Measurements from ENCODE around the gene ARID1B. TPM values are rescaled to one million over a fixed set of nuclear protein-coding genes. Genes with fewer than 3 reads are reported as not detected.
"Not testable (repeated sequence)": the region's sequence is repeated elsewhere in the genome, so short reads cannot be mapped to it uniquely, and the experiment has no call there.

The ARID1B gene
- total and polyA plus RNA-seq, 9 of the 15 experiments (the other 6 are each of a cell fraction or from before 2014, with no cell fraction given) = 12.5 to 50.5 (median 25.8) TPM

DNA sequence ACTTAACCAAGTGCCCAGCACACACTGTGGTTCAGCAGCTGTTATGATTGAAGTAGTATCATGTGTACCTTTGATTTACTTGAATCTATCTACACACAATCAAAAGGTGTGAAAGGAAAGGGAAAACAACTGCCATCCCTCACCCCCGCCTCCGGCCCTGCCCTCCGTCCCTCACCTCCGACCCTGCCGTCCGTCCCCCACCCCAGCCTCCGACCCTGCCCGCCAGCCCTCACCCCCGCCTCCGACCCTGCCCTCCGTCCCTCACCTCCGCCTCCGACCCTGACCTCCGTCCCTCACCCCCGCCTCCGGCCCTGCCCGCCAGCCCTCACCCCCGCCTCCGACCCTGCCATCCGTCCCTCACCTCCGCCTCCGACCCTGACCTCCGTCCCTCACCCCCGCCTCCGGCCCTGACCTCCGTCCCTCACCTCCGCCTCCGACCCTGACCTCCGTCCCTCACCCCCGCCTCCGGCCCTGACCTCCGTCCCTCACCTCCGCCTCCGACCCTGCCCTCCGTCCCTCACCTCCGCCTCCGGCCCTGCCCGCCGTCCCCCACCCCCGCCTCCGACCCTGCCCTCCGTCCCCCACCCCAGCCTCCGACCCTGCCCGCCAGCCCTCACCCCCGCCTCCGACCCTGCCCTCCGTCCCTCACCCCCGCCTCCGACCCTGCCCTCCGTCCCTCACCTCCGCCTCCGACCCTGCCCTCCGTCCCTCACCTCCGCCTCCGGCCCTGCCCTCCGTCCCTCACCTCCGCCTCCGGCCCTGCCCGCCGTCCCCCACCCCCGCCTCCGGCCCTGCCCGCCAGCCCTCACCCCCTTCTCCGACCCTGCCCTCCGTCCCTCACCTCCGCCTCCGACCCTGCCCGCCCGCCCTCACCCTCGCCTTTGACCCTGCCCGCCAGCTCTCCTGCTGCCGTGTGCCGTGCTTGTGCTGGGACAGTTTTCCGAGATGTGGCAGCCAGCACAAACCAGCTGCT, 370.2 kb downstream of the ARID1B start:
- H3K36me3 ChIP-seq (ENCODE audit: control insufficient read depth, insufficient read depth, low read length) = peaks cover 30% of the 10 kb centered on the region; the same call in 2 of the 3 replicates
- ATAC-seq; H3K4me3 ChIP-seq; in situ Hi-C loops (cut with MboI); H3K9me3 ChIP-seq (replicated peaks; ENCODE audit: control insufficient read depth, insufficient read depth, low read depth, low read length); BruUV-seq (replicated peaks); H2AFZ ChIP-seq (ENCODE audit: low read depth, low read length); H4K20me1 ChIP-seq (replicated peaks; ENCODE audit: control insufficient read depth, insufficient read depth, low read length); FAIRE-seq; CTCF ChIA-PET (ENCODE audit: low intra/inter-chr PET ratio); H3K4me2 ChIP-seq (ENCODE audit: insufficient read depth, low read length); H3K9me1 ChIP-seq (ENCODE audit: control insufficient read depth, insufficient read depth, low read length); DNase-seq (ENCODE audit: extremely low read depth in 1 of 4, low spot score in 3 of 4); H3K27me3 ChIP-seq (ENCODE audit: control insufficient read depth in 2 of 2, insufficient read depth in 2 of 2, low read length in 2 of 2); H3K27ac ChIP-seq (ENCODE audit: extremely low read depth, low read depth, low read length); H3K4me1 ChIP-seq (replicated peaks in 1 of 2; ENCODE audit: control insufficient read depth in 2 of 2, insufficient read depth in 2 of 2, low read length in 2 of 2); H3K79me2 ChIP-seq (ENCODE audit: control insufficient read depth, insufficient read depth, low read length); intact Hi-C loops (cut with micrococcal nuclease); H3K9ac ChIP-seq (ENCODE audit: insufficient read depth in 1 of 2, low read depth in 2 of 2, low read length in 2 of 2): not testable (repeated sequence)
- WGBS (ENCODE audit: insufficient coverage, low coverage, missing lambda C conversion rate) = 92% methylated on average over 20 of the region's 74 CpGs
- POLR2A ChIA-PET = interaction anchor here (0.7 to 1.2 kb wide), 2 partner anchors 9 to 39 kb away, joined by 3 read pairs; no protein-coding TSS in a partner anchor

DNA sequence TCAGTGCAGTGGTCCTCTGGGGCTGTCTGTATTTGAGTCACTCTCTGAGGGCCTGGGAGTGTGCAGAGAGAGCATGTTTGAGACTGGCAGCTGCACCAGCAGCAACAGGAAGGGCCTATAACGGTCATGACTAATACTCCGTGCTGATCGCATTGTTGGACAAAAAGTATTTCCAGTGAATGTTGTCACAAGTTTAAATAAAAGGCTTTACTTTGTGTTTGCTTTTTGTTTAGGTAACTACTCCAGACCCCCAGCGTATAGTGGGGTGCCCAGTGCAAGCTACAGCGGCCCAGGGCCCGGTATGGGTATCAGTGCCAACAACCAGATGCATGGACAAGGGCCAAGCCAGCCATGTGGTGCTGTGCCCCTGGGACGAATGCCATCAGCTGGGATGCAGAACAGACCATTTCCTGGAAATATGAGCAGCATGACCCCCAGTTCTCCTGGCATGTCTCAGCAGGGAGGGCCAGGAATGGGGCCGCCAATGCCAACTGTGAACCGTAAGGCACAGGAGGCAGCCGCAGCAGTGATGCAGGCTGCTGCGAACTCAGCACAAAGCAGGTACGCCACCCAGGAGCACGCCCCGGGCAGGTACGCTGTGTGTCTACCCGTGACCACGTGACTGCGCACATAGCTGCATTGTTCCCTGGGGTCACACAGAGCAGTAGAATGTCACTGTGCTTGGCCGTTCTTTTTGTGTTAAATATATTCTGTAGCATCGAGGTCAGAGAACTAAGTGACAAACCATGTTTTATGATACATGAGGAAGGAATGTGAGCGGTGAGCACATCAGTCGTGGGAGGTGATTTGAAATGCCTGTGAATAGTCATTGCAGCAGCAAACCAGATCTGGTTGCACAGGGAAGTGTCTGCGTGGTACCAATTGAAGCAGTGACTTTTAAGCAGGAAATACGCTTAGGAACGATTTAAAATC, 371.5 kb downstream of the ARID1B start:
- FAIRE-seq (no peak), DNase-seq (ENCODE audit: extremely low read depth in 1 of 4, low spot score in 3 of 4) (no peak), ATAC-seq (no peak)
- BruUV-seq (replicated peaks) = no TSS peak
- H3K27ac ChIP-seq (ENCODE audit: extremely low read depth, low read depth, low read length) = no peak overlapping the region
- ChIA-PET CTCF (ENCODE audit: low intra/inter-chr PET ratio) (no interaction called here), POLR2A (no interaction called here)
- 92% methylated on average over 25 of the region's 25 CpGs for WGBS (ENCODE audit: insufficient coverage, low coverage, missing lambda C conversion rate)
- H3K27me3 ChIP-seq (ENCODE audit: control insufficient read depth in 2 of 2, insufficient read depth in 2 of 2, low read length in 2 of 2) = no peaks in the 10 kb centered on the region
- in situ Hi-C loops (cut with MboI) = no loop called here
- intact Hi-C loops (cut with micrococcal nuclease) = no loop called here
- H3K9ac ChIP-seq (ENCODE audit: insufficient read depth in 1 of 2, low read depth in 2 of 2, low read length in 2 of 2) = no peak overlapping the region; a peak in 1 of 4 replicates
- no peaks in the 10 kb centered on the region for H4K20me1 ChIP-seq (replicated peaks; ENCODE audit: control insufficient read depth, insufficient read depth, low read length)
- no peaks in the 10 kb centered on the region for H3K9me3 ChIP-seq (replicated peaks; ENCODE audit: control insufficient read depth, insufficient read depth, low read depth, low read length)
- peaks cover 30% of the 10 kb centered on the region; the same call in 2 of the 3 replicates for H3K36me3 ChIP-seq (ENCODE audit: control insufficient read depth, insufficient read depth, low read length)
- H3K4me3 ChIP-seq = no peak overlapping the region
- H3K9me1 ChIP-seq (ENCODE audit: control insufficient read depth, insufficient read depth, low read length) = no peaks in the 10 kb centered on the region
- peaks cover 0 to 2% of the 10 kb centered on the region in 2 experiments; a peak in 1 of 5 replicates for H3K4me1 ChIP-seq (replicated peaks in 1 of 2; ENCODE audit: control insufficient read depth in 2 of 2, insufficient read depth in 2 of 2, low read length in 2 of 2)
- no peaks in the 10 kb centered on the region for H3K79me2 ChIP-seq (ENCODE audit: control insufficient read depth, insufficient read depth, low read length)
- no peak overlapping the region for H3K4me2 ChIP-seq (ENCODE audit: insufficient read depth, low read length)
- H2AFZ ChIP-seq (ENCODE audit: low read depth, low read length) = no peak overlapping the region
- TF ChIP-seq, protein P1, sequence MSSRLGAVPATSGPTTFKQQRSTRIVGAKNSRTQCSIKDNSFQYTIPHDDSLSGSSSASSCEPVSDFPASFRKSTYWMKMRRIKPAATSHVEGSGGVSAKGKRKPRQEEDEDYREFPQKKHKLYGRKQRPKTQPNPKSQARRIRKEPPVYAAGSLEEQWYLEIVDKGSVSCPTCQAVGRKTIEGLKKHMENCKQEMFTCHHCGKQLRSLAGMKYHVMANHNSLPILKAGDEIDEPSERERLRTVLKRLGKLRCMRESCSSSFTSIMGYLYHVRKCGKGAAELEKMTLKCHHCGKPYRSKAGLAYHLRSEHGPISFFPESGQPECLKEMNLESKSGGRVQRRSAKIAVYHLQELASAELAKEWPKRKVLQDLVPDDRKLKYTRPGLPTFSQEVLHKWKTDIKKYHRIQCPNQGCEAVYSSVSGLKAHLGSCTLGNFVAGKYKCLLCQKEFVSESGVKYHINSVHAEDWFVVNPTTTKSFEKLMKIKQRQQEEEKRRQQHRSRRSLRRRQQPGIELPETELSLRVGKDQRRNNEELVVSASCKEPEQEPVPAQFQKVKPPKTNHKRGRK (tag; IDR thresholded peaks at IDR 0.05) = no peak
- no peak for TF ChIP-seq SMARCC2 (IDR thresholded peaks at IDR 0.05; ENCODE audit: low read depth)
- no peak for TF ChIP-seq NCOA1 (IDR thresholded peaks at IDR 0.05; ENCODE audit: low read depth)
- TF ChIP-seq CBX2 (IDR thresholded peaks at IDR 0.05; ENCODE audit: insufficient read depth, low read length, poor library complexity, severe bottlenecking) = no peak
- TF ChIP-seq NONO (IDR thresholded peaks at IDR 0.05; ENCODE audit: low read depth in 2 of 2, low read length in 1 of 2) = no peak
- TF ChIP-seq NCOA4 (IDR thresholded peaks at IDR 0.05; ENCODE audit: partially characterized antibody) = no peak
- TF ChIP-seq KDM2B (CRISPR knock-in tag; IDR thresholded peaks at IDR 0.05) = no peak
- no peak for TF ChIP-seq SIRT6 (IDR thresholded peaks at IDR 0.05; ENCODE audit: low read depth, low read length)
- TF ChIP-seq, protein P2, sequence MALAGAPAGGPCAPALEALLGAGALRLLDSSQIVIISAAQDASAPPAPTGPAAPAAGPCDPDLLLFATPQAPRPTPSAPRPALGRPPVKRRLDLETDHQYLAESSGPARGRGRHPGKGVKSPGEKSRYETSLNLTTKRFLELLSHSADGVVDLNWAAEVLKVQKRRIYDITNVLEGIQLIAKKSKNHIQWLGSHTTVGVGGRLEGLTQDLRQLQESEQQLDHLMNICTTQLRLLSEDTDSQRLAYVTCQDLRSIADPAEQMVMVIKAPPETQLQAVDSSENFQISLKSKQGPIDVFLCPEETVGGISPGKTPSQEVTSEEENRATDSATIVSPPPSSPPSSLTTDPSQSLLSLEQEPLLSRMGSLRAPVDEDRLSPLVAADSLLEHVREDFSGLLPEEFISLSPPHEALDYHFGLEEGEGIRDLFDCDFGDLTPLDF (CRISPR knock-in tag; IDR thresholded peaks at IDR 0.05) = no peak
